ENCODE data around the gene LRRC8E. TPM values are rescaled to one million over a fixed set of nuclear protein-coding genes. Genes with fewer than 3 reads are reported as not detected.

The LRRC8E gene
- total RNA-seq, 1 experiment from 2014 or later, result 0.77 TPM

DNA sequence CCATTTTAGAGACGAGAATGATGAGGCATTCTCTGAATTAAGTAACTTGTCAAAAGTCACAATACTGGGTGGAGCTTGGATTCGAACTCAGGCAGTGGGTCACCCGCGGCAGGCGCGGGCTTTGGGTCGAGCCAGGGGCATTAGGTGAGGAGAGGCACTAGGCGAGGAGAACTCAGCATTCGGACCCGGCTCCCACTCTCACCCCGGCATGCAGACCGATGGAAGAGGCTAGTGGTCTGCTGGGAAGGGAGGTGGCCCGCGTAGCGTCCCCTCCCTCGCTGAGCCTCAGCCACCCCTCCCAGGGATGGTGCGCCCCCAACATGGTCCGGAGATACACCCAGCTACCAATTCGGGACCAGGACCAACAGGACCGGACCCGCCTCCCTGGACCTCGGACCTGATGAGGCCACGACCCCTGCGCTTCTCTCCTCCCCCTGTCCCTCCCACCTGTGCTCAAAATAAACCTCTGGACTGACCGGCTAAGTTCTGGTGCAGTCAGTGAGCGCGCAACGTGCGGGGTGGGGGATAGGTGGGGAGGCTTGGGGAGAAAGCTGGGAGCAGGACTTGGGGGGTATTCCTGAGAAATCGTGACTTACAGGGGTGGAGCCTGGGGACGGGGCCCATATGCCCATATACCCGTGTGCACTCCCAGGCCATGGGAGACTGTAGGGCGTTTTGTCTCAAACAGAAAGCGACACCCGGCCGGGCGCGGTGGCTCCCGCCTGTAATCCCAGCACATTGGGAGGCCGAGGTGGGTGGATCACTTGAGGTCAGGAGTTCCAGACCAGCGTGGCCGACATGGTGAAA is 30.5 kb downstream of the LRRC8E start:
- Histone ChIP-seq H3K9me3 (ENCODE audit: low read depth, low read length, poor library complexity, severe bottlenecking) (no peaks in the 10 kb centered on the region), H3K36me3 (ENCODE audit: insufficient read depth, low read length, poor library complexity, severe bottlenecking) (peaks cover 15% of the 10 kb centered on the region), H3K4me1 (ENCODE audit: insufficient read depth, low read length, poor library complexity, severe bottlenecking) (peaks cover 45% of the 10 kb centered on the region), H3K27me3 (replicated peaks; ENCODE audit: insufficient read depth, low read depth, low read length, poor library complexity) (peaks cover 12% of the 10 kb centered on the region), H3K4me3 (ENCODE audit: low read depth, low read length, poor library complexity, severe bottlenecking) (no peak overlapping the region), H3K27ac (ENCODE audit: low read depth, low read length, poor library complexity, severe bottlenecking) (no peak overlapping the region)
- ChIA-PET POLR2A (ENCODE audit: low non-redundant PET) (no interaction called here), CTCF (no interaction called here)
- intact Hi-C loops (cut with micrococcal nuclease; ENCODE audit: unreplicated experiment), result no loop called here
- no peak for DNase-seq (ENCODE audit: low spot score)
- no TSS peak for BruUV-seq (replicated peaks)
- TF ChIP-seq CTCF (conservative IDR thresholded peaks at IDR 0.05; ENCODE audit: low read depth, low read length) (no peak), EZH2 (IDR thresholded peaks at IDR 0.05; ENCODE audit: borderline replicate concordance, low read depth, low read length, poor library complexity, severe bottlenecking) (no peak)

DNA sequence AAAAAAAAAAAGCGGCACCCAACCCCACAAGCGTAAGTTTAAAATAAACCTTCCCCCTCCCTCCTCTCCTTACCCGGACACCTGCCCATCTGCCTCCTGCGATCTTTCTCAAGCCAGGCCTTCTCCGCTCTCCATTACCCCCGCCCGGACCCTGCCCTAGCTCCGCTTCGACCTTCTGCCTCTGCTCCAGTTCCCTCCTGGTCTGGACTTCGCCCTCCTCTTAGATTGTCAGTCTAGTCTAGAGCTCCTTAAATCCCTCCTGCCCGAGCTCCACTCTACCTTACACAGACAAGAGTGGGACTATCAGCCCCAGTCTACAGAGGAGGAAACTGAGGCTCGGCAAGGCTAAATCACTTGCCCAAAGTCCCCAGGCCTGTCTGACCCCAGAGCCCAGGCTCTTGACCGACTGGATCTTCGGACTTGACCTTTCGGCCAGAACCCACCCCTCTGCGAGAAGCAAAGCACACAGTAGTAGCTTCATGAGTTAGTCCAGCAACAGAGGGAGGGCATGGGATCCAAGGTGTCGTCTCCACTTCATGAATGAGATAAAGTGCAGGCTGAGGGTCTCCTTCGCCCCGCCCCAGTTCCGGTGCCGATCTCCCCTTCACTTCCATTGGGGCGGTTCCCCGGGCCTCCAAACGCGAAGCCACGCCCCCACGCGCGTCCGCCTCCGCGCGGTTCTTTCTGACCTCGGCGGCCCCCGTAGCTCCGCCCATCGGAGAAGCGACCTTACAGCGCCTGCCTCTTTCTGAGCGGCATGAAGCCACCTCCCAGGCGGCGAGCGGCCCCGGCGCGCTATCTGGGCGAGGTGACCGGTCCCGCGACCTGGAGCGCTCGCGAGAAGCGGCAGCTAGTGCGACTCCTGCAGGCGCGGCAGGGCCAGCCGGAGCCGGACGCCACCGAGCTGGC is 31.6 kb downstream of the LRRC8E start, which contains the start of gene SNAPC2:
SNAPC2 (plus strand) TSS at position 729 of the 909 bp plus-strand sequence; CDS start at position 758, 29 bp downstream.
- H3K27ac ChIP-seq (ENCODE audit: low read depth, low read length, poor library complexity, severe bottlenecking), result peak within 1 kb of the TSS; percentile 72

More for the DNA sequence above, 31.6 kb downstream of the LRRC8E start, which contains the start of gene SNAPC2:
- peaks cover 12% of the 10 kb centered on the region for H3K27me3 ChIP-seq (replicated peaks; ENCODE audit: insufficient read depth, low read depth, low read length, poor library complexity)
- H3K4me1 ChIP-seq (ENCODE audit: insufficient read depth, low read length, poor library complexity, severe bottlenecking), result peaks cover 55% of the 10 kb centered on the region
- H3K9me3 ChIP-seq (ENCODE audit: low read depth, low read length, poor library complexity, severe bottlenecking), result no peaks in the 10 kb centered on the region
- ChIA-PET POLR2A (ENCODE audit: low non-redundant PET) (interaction anchor here (0.5 to 0.8 kb wide), 7 partner anchors 23 to 1899 kb away, joined by 4 to 11 read pairs (median 8); partner anchors contain the start of genes FBXL12 and TIMM44), CTCF (interaction anchor here (0.6 to 2.5 kb wide), 8 partner anchors 9 to 660 kb away, joined by 3 to 12 read pairs (median 4); partner anchors contain the start of genes MAP2K7 and TIMM44)
- peaks cover 15% of the 10 kb centered on the region for H3K36me3 ChIP-seq (ENCODE audit: insufficient read depth, low read length, poor library complexity, severe bottlenecking)
- H3K4me3 ChIP-seq (ENCODE audit: low read depth, low read length, poor library complexity, severe bottlenecking), result peak within 1 kb of the TSS; percentile 71
- intact Hi-C loops (cut with micrococcal nuclease; ENCODE audit: unreplicated experiment), result loop anchor here (5.0 kb wide), 1 partner anchor 48 kb away; the partner anchor contains the start of gene PRR36
- TSS peak; percentile 30 for BruUV-seq (replicated peaks)
- DNase-seq (ENCODE audit: low spot score), result peak; percentile 97
- no peak for TF ChIP-seq CTCF (conservative IDR thresholded peaks at IDR 0.05; ENCODE audit: low read depth, low read length)
- TF ChIP-seq EZH2 (IDR thresholded peaks at IDR 0.05; ENCODE audit: borderline replicate concordance, low read depth, low read length, poor library complexity, severe bottlenecking), result no peak

Measured in A673 (cell line).